NT2/D1 (cell line): ENCODE results near the gene CUL9.

Source experiments
- SUZ12 ChIP-seq: IDR thresholded peaks from 2 replicates; pipeline ENCODE4 v1.6.1; 2011; ENCODE audit not compliant: insufficient read length, insufficient read depth; ENCODE audit errors: extremely low read depth
- YY1 ChIP-seq: IDR thresholded peaks from 2 replicates; pipeline ENCODE4 v1.6.1; 2011; ENCODE audit not compliant: insufficient read length, insufficient read depth
- ZNF274 ChIP-seq: IDR thresholded peaks from 2 replicates; pipeline ENCODE4 v1.6.1; 2011; ENCODE audit warnings: mild to moderate bottlenecking, low read depth, low read length

GRCh38 chr6:43222418-43223059, 40.5 kb downstream of the CUL9 start:
- TF ChIP-seq ZNF274, result no peak
- no peak for TF ChIP-seq YY1
- no peak for TF ChIP-seq SUZ12
